ENCODE measurements around the gene AHCYL2.

The AHCYL2 gene

DNA sequence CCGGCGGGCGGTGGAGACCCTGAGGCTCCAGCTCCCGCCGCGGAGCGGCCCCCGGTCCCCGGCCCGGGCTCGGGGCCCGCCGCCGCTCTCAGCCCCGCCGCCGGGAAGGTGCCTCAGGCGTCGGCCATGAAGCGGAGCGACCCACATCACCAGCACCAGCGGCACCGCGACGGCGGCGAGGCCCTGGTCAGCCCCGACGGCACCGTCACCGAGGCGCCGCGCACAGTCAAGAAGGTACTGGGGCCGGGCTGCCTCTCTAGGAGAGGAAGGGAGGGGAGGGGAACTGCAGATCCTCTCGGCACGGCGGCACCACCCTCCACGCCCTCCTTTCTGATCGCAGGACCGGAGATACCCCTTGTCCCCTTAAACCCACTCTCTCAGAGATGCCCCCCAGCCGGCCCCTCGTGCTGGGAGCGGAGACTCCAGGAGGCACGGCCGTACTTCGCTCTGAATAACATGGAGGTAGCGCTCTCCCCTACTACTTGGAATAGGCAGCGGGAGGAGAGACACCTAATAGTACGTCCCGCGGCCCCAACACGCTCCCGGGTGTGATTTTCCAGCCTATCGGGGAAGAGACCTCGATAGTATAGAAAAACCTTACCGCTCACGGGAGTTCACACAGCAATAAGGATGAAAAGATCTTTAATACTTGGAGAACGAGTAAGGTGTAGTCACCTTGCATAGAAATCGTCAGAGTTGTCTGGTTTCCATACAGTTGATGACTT, 538 bp downstream of the AHCYL2 start:
- Histone ChIP-seq H3K4me1 (ENCODE audit: control insufficient read depth, insufficient read depth, low read length) (peaks cover 12% of the 10 kb centered on the region; the same call in 1 of the 2 replicates), H3K9ac (ENCODE audit: low read length) (peak overlapping the region; percentile 71), H3K36me3 (ENCODE audit: control insufficient read depth, insufficient read depth, low read length) (no peaks in the 10 kb centered on the region), H3K9me3 (ENCODE audit: control insufficient read depth, insufficient read depth, low read depth, low read length) (no peaks in the 10 kb centered on the region), H3K27ac (ENCODE audit: low read depth, low read length) (no peak overlapping the region), H3K27me3 (ENCODE audit: control insufficient read depth, insufficient read depth, low read length) (no peaks in the 10 kb centered on the region), H3K4me3 (ENCODE audit: low read depth, low read length) (peak overlapping the region; percentile 92)

DNA sequence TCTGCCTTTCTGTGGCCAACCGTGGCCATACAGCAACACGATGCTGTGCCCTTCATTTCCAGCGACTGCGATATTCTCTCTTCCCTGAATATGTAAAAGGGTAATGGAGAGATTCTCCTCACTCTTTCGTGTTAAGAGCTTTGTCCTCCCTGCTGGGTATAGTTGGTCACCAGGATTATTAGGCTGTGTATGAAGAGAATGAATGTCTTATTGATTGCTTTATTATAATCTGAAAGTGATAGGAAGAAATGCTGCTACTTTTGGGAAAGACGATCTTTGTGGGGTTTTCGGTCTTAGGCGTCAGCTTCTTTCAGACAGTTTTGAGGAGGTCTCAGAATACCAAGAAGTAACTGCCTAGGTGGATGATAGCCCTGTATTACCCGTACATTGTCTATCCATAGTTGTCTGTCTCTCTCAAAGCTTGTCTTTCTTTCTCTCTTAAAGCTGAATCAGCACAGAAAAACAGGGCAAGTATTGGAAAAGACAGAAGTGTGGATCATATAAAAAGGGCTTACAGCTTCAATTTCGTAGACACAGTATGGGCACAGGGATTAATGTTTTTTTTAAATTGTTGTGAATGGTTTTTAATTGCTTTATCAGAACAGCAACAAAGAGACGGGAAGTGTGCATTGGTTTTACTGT, 1.2 kb downstream of the AHCYL2 start:
- Histone ChIP-seq H3K9me3 (ENCODE audit: control insufficient read depth, insufficient read depth, low read depth, low read length) (no peaks in the 10 kb centered on the region), H3K27ac (ENCODE audit: low read depth, low read length) (no peak overlapping the region), H3K27me3 (ENCODE audit: control insufficient read depth, insufficient read depth, low read length) (no peaks in the 10 kb centered on the region), H3K4me1 (ENCODE audit: control insufficient read depth, insufficient read depth, low read length) (peaks cover 12% of the 10 kb centered on the region; the same call in 1 of the 2 replicates), H3K36me3 (ENCODE audit: control insufficient read depth, insufficient read depth, low read length) (no peaks in the 10 kb centered on the region), H3K9ac (ENCODE audit: low read length) (peak overlapping the region; percentile 71), H3K4me3 (ENCODE audit: low read depth, low read length) (peak overlapping the region; percentile 92)

DNA sequence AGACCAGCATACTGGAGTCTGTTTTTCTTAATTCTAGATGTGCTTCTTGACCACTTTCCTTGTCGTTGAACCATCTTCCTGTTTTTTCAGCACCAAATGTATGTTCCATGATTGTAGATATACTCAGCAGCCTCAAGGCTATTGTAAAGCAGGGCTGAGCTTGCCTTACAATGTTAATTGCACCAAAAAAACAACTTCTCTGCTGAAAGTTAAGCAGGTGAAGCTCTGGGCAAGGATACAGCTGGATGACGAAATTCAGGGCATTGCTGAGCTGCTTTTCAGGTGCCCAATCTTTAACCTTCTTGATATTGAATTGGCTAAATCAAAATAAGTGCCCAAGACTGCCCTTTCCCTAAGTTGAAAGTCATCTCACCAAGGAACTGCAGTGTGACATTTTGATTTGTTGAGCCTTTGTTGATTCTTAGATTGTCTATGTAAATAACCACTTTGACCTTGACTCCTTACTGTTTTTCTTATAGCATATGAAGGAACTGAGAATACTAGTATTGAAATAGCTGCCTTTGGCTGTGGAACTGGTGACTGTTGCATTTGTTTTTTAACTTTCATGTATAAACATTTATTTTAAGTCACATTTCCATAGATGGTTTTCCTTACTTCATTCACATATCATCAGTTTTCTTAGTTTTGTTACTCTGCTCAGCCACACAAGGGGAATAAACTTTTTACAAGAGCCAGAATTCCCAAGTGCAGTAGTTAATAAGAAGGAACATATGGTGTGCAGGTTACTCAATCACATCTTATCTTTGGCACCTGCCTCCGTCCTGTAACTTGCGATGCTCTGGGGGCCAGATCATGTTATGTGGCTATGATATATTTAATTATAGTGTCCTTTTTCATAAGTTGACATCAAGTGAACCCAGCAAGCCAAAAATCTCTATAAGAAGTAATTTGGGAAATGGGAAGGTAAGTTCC, 3.1 kb downstream of the AHCYL2 start:
- Histone ChIP-seq H3K27ac (ENCODE audit: low read depth, low read length) (no peak overlapping the region), H3K4me3 (ENCODE audit: low read depth, low read length) (no peak overlapping the region), H3K9me3 (ENCODE audit: control insufficient read depth, insufficient read depth, low read depth, low read length) (no peaks in the 10 kb centered on the region), H3K27me3 (ENCODE audit: control insufficient read depth, insufficient read depth, low read length) (no peaks in the 10 kb centered on the region), H3K36me3 (ENCODE audit: control insufficient read depth, insufficient read depth, low read length) (no peaks in the 10 kb centered on the region), H3K9ac (ENCODE audit: low read length) (no peak overlapping the region), H3K4me1 (ENCODE audit: control insufficient read depth, insufficient read depth, low read length) (peaks cover 12% of the 10 kb centered on the region; the same call in 1 of the 2 replicates)

DNA sequence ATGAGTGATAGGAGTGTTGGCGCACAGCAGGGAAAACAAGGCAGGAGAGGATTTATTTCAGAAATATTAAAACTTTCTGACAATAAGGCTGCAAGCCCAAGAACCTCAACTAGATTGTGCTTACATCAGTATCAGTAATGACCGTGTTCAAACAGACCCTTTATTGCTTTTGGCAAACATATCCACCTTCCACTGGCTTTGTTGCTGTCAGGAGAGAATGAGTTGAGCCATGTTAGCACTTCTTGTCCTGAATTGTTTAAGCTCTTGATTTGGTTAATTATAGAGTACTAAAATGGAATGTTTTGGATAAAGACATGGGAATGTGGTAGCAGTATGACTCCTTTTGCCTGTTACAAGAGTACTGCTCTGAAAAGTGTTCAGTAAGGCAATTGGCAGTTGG, 3.8 kb downstream of the AHCYL2 start:
- no peak overlapping the region for H3K9ac ChIP-seq (ENCODE audit: low read length)
- no peak overlapping the region for H3K27ac ChIP-seq (ENCODE audit: low read depth, low read length)
- H3K4me1 ChIP-seq (ENCODE audit: control insufficient read depth, insufficient read depth, low read length) = peaks cover 12% of the 10 kb centered on the region; the same call in 1 of the 2 replicates
- no peaks in the 10 kb centered on the region for H3K36me3 ChIP-seq (ENCODE audit: control insufficient read depth, insufficient read depth, low read length)
- no peak overlapping the region for H3K4me3 ChIP-seq (ENCODE audit: low read depth, low read length)
- no peaks in the 10 kb centered on the region for H3K27me3 ChIP-seq (ENCODE audit: control insufficient read depth, insufficient read depth, low read length)
- no peaks in the 10 kb centered on the region for H3K9me3 ChIP-seq (ENCODE audit: control insufficient read depth, insufficient read depth, low read depth, low read length)

DNA sequence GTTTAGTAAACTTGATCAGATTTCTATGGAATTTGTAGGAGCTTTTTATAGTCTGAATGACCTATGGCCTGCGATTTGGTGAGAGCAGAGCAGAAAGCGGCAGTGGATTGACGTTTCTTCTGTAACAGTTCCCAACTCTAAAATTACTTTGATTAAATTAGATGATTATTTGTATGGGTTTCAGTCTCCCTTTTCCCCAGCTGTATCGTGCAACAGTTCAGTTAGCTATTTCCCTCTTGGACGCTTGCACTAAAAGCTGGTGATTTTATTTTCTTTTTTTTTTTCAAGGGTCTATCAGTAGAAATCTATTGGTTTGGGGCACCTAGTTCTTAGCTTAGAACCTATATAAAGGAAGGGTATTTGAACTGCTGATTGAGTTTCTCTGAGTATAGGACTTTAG, 6.8 kb downstream of the AHCYL2 start:
- Histone ChIP-seq H3K27ac (ENCODE audit: low read depth, low read length) (no peak overlapping the region), H3K36me3 (ENCODE audit: control insufficient read depth, insufficient read depth, low read length) (no peaks in the 10 kb centered on the region), H3K9ac (ENCODE audit: low read length) (no peak overlapping the region), H3K4me3 (ENCODE audit: low read depth, low read length) (no peak overlapping the region), H3K27me3 (ENCODE audit: control insufficient read depth, insufficient read depth, low read length) (no peaks in the 10 kb centered on the region), H3K9me3 (ENCODE audit: control insufficient read depth, insufficient read depth, low read depth, low read length) (no peaks in the 10 kb centered on the region), H3K4me1 (ENCODE audit: control insufficient read depth, insufficient read depth, low read length) (peaks cover 8% of the 10 kb centered on the region; the same call in 1 of the 2 replicates)

DNA sequence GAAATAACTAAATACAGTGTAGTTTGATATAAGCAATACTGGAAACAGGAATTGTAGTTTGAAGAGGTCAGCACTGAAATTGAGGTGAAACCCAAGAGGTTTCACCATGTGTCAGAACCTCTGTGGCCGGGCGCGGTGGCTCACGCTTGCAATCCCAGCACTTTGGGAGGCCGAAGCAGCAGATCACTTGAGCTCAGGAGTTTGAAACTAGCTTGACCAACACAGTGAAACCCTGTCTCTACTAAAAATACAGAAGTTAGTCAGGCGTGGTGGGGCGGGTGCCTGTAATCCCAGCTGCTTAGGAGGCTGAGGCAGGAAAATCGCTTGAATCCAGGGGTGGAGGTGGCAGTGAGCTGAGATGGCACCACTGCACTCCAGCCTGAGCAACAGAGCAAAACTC, 13.7 kb downstream of the AHCYL2 start:
- H3K27me3 ChIP-seq (ENCODE audit: control insufficient read depth, insufficient read depth, low read length) = no peaks in the 10 kb centered on the region
- H3K36me3 ChIP-seq (ENCODE audit: control insufficient read depth, insufficient read depth, low read length) = no peaks in the 10 kb centered on the region
- no peak overlapping the region for H3K9ac ChIP-seq (ENCODE audit: low read length)
- H3K4me3 ChIP-seq (ENCODE audit: low read depth, low read length) = no peak overlapping the region
- H3K4me1 ChIP-seq (ENCODE audit: control insufficient read depth, insufficient read depth, low read length) = no peaks in the 10 kb centered on the region
- no peaks in the 10 kb centered on the region for H3K9me3 ChIP-seq (ENCODE audit: control insufficient read depth, insufficient read depth, low read depth, low read length)
- H3K27ac ChIP-seq (ENCODE audit: low read depth, low read length) = no peak overlapping the region

DNA sequence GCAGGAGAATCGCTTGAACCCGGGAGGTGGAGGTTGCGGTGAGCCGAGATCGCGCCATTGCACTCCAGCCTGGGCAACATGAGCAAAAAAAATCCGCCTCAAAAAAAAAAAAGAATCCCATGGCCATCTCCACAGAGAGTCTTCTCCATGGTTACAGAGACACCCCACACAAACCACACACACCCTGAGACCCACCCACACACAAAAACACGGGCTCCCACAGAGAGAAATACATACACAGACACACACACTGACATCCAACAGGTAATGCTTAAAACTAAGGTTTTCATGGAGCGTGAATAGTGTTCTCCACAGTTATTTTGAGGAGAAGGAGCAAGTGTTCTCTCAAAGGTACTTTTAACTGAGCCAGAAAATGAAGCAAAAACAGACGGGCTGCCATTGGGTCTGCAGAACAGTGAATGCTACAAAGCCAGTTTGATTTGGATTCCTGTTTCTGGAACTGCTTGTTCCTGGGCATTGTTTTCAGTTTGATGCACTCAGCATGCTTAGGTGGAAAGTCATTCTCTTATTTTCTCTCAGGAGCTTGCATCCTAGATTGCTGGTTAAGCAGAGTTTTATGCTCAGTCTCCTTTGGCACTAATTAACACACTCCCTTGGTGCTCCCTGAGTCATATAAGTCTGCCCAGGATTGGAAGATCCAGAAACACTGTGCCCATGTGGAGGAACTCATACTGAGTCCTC, 15.4 kb downstream of the AHCYL2 start:
- no peak overlapping the region for H3K9ac ChIP-seq (ENCODE audit: low read length)
- H3K36me3 ChIP-seq (ENCODE audit: control insufficient read depth, insufficient read depth, low read length) = no peaks in the 10 kb centered on the region
- no peaks in the 10 kb centered on the region for H3K4me1 ChIP-seq (ENCODE audit: control insufficient read depth, insufficient read depth, low read length)
- H3K27ac ChIP-seq (ENCODE audit: low read depth, low read length) = no peak overlapping the region
- no peaks in the 10 kb centered on the region for H3K27me3 ChIP-seq (ENCODE audit: control insufficient read depth, insufficient read depth, low read length)
- H3K4me3 ChIP-seq (ENCODE audit: low read depth, low read length) = no peak overlapping the region
- peaks cover 5% of the 10 kb centered on the region for H3K9me3 ChIP-seq (ENCODE audit: control insufficient read depth, insufficient read depth, low read depth, low read length)

DNA sequence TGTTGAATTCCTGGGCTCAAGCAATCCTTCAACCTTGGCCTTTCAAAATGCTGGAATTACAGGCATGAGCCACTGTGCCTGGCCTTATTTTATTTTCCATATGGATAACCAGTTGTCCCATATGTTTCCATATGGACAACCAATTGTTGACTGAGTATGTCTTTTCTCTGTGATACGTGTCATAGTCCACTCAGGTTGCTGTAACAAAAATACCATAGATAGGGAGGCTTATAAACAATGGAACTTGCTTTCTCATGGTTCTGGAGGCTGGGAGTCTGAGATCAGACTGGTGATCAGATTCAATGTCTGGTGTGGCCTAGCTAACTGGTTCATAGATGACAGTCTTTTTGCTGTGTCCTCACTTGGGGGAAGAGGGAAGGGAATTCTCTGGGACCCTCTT, 19.4 kb downstream of the AHCYL2 start:
- no peak overlapping the region for H3K4me3 ChIP-seq (ENCODE audit: low read depth, low read length)
- H3K36me3 ChIP-seq (ENCODE audit: control insufficient read depth, insufficient read depth, low read length) = no peaks in the 10 kb centered on the region
- H3K9me3 ChIP-seq (ENCODE audit: control insufficient read depth, insufficient read depth, low read depth, low read length) = peaks cover 5% of the 10 kb centered on the region
- no peaks in the 10 kb centered on the region for H3K27me3 ChIP-seq (ENCODE audit: control insufficient read depth, insufficient read depth, low read length)
- no peak overlapping the region for H3K9ac ChIP-seq (ENCODE audit: low read length)
- no peak overlapping the region for H3K27ac ChIP-seq (ENCODE audit: low read depth, low read length)
- H3K4me1 ChIP-seq (ENCODE audit: control insufficient read depth, insufficient read depth, low read length) = no peaks in the 10 kb centered on the region

DNA sequence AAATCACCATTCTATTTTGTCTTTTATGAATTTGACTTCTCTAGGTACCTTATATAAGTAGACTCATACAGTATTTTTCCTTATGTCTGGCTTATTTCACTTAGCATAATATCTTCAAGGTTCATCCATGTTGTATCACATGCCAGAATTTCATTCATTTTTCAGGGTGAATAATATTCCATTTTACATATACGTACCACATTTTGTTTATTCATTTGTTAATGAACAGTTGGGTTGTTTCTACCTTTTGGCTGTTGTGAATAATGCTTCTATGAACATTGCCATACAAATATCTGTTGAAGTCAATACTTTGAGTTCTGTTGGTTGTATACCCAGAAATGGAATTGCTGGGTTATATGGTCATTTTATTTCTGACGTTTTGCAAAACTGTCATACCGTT, 20.7 kb downstream of the AHCYL2 start:
- Histone ChIP-seq H3K9me3 (ENCODE audit: control insufficient read depth, insufficient read depth, low read depth, low read length) (peaks cover 5% of the 10 kb centered on the region), H3K4me3 (ENCODE audit: low read depth, low read length) (no peak overlapping the region), H3K4me1 (ENCODE audit: control insufficient read depth, insufficient read depth, low read length) (no peaks in the 10 kb centered on the region), H3K36me3 (ENCODE audit: control insufficient read depth, insufficient read depth, low read length) (no peaks in the 10 kb centered on the region), H3K9ac (ENCODE audit: low read length) (no peak overlapping the region), H3K27ac (ENCODE audit: low read depth, low read length) (no peak overlapping the region), H3K27me3 (ENCODE audit: control insufficient read depth, insufficient read depth, low read length) (no peaks in the 10 kb centered on the region)

DNA sequence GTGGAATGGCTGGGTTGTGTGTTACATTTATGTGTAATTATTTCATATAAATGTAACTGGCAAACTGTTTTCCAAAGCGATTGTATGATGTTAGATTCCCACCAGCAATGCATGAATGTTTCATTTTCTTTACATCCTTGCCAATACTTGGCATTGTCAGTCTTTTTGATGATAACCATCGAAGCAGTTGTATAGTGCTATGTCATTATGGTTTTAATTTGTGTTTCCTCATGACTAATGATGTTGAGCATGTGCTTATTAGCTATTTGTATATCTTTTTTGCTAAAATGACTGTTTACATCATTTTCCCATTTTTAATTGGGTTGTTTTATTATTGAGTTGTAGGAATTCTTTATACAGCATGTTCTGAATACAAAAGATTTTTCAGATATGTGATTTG, 22.3 kb downstream of the AHCYL2 start:
- Histone ChIP-seq H3K27ac (ENCODE audit: low read depth, low read length) (no peak overlapping the region), H3K4me1 (ENCODE audit: control insufficient read depth, insufficient read depth, low read length) (no peaks in the 10 kb centered on the region), H3K4me3 (ENCODE audit: low read depth, low read length) (no peak overlapping the region), H3K9ac (ENCODE audit: low read length) (no peak overlapping the region), H3K27me3 (ENCODE audit: control insufficient read depth, insufficient read depth, low read length) (no peaks in the 10 kb centered on the region), H3K36me3 (ENCODE audit: control insufficient read depth, insufficient read depth, low read length) (no peaks in the 10 kb centered on the region), H3K9me3 (ENCODE audit: control insufficient read depth, insufficient read depth, low read depth, low read length) (peaks cover 5% of the 10 kb centered on the region)

All from HUES6 (cell line).